ENCODE data around the gene TMEM158. TPM values are rescaled to one million over a fixed set of nuclear protein-coding genes. Genes with fewer than 3 reads are reported as not detected.

The TMEM158 gene
- total RNA-seq, 2 experiments from 2014 or later = 0.09 TPM; not detected in 1

- CTCF ChIA-PET = interaction anchor here (0.6 to 0.9 kb wide), 2 partner anchors 11 to 667 kb away, joined by 3 read pairs; no protein-coding TSS in a partner anchor
- ATAC-seq (no peak), DNase-seq (no peak)
- Mint-ChIP-seq H3K4me3 (no peak overlapping the region), H3K36me3 (ENCODE audit: low read depth) (no peaks in the 10 kb centered on the region), H3K27me3 (peaks cover 3% of the 10 kb centered on the region), H3K9me3 (ENCODE audit: low read depth) (no peaks in the 10 kb centered on the region), H3K27ac (no peak overlapping the region), H3K4me1 (peaks cover 6% of the 10 kb centered on the region)
- intact Hi-C loops (cut with DNase I, micrococcal nuclease) = no loop called here
- POLR2A ChIA-PET = no interaction called here
These were observed 45.2 kb downstream of the TMEM158 start for GRCh38 chr3:45180899-45181298.

GRCh38 chr3:45180051-45180450 is 46.0 kb downstream of the TMEM158 start:
- POLR2A ChIA-PET = no interaction called here
- intact Hi-C loops (cut with DNase I, micrococcal nuclease) = no loop called here
- no peak for DNase-seq
- peaks cover 6% of the 10 kb centered on the region for H3K4me1 Mint-ChIP-seq
- H3K27ac Mint-ChIP-seq = no peak overlapping the region
- ATAC-seq = no peak
- no peaks in the 10 kb centered on the region for H3K36me3 Mint-ChIP-seq (ENCODE audit: low read depth)
- CTCF ChIA-PET = no interaction called here
- H3K27me3 Mint-ChIP-seq = peaks cover 3% of the 10 kb centered on the region
- H3K9me3 Mint-ChIP-seq (ENCODE audit: low read depth) = no peaks in the 10 kb centered on the region
- H3K4me3 Mint-ChIP-seq = no peak overlapping the region

GRCh38 chr3:45179163-45179562 is 46.9 kb downstream of the TMEM158 start:
- no peak for DNase-seq
- no peak overlapping the region for H3K4me3 Mint-ChIP-seq
- peaks cover 6% of the 10 kb centered on the region for H3K4me1 Mint-ChIP-seq
- no peaks in the 10 kb centered on the region for H3K36me3 Mint-ChIP-seq (ENCODE audit: low read depth)
- POLR2A ChIA-PET = no interaction called here
- CTCF ChIA-PET = interaction anchor here (1.1 kb wide), 1 partner anchor 139 kb away, joined by 3 read pairs; no protein-coding TSS in a partner anchor
- intact Hi-C loops (cut with DNase I, micrococcal nuclease) = no loop called here
- H3K9me3 Mint-ChIP-seq (ENCODE audit: low read depth) = no peaks in the 10 kb centered on the region
- ATAC-seq = no peak
- H3K27ac Mint-ChIP-seq = no peak overlapping the region
- peaks cover 3% of the 10 kb centered on the region for H3K27me3 Mint-ChIP-seq

GRCh38 chr3:45178183-45179023 is 47.7 kb downstream of the TMEM158 start:
- no peaks in the 10 kb centered on the region for H3K9me3 Mint-ChIP-seq (ENCODE audit: low read depth)
- peaks cover 3% of the 10 kb centered on the region for H3K27me3 Mint-ChIP-seq

GRCh38 chr3:45176912-45177311 is 49.2 kb downstream of the TMEM158 start:
- no peaks in the 10 kb centered on the region for H3K9me3 Mint-ChIP-seq (ENCODE audit: low read depth)

More at GRCh38 chr3:45178183-45179023, 47.7 kb downstream of the TMEM158 start:
- CTCF ChIA-PET = interaction anchor here (1.1 kb wide), 1 partner anchor 138 kb away, joined by 3 read pairs; no protein-coding TSS in a partner anchor
- Mint-ChIP-seq H3K36me3 (ENCODE audit: low read depth) (no peaks in the 10 kb centered on the region), H3K4me3 (no peak overlapping the region), H3K27ac (no peak overlapping the region), H3K4me1 (peaks cover 6% of the 10 kb centered on the region)
- POLR2A ChIA-PET = no interaction called here
- intact Hi-C loops (cut with DNase I, micrococcal nuclease) = no loop called here
- no peak for ATAC-seq
- DNase-seq = no peak

More at GRCh38 chr3:45176912-45177311, 49.2 kb downstream of the TMEM158 start:
- Mint-ChIP-seq H3K4me3 (no peak overlapping the region), H3K36me3 (ENCODE audit: low read depth) (no peaks in the 10 kb centered on the region), H3K27me3 (peaks cover 3% of the 10 kb centered on the region), H3K4me1 (no peaks in the 10 kb centered on the region), H3K27ac (no peak overlapping the region)
- POLR2A ChIA-PET = no interaction called here
- ATAC-seq = no peak
- intact Hi-C loops (cut with DNase I, micrococcal nuclease) = no loop called here
- no peak for DNase-seq
- CTCF ChIA-PET = interaction anchor here (0.6 to 1.1 kb wide), 4 partner anchors 22 to 489 kb away, joined by 3 to 4 read pairs (median 3); no protein-coding TSS in a partner anchor

Other genes with a start within 250 kb of the TMEM158 start
- not detected for gene CLEC3B, start 200.0 kb downstream of the TMEM158 start, total RNA-seq
- 1 to 10 TPM; 3.7 to 5.8 TPM for gene CDCP1, start 79.9 kb downstream of the TMEM158 start, total RNA-seq
- gene LARS2, start 162.3 kb upstream of the TMEM158 start, total RNA-seq = 10 to 100 TPM; 25.7 to 29.7 TPM

Measured in activated CD4-positive, alpha-beta T cell treated with anti-CD3 and anti-CD28 coated beads for 36 hours (primary cell).